Measurements from ENCODE around the gene PARP11. TPM values are rescaled to one million over a fixed set of nuclear protein-coding genes. Genes with fewer than 3 reads are reported as not detected.

Gene PARP11
- total and polyA plus RNA-seq, 2 of the 8 experiments (the other 6 are each of a cell fraction or from before 2014, with no cell fraction given): 4.2 to 13.3 TPM

DNA sequence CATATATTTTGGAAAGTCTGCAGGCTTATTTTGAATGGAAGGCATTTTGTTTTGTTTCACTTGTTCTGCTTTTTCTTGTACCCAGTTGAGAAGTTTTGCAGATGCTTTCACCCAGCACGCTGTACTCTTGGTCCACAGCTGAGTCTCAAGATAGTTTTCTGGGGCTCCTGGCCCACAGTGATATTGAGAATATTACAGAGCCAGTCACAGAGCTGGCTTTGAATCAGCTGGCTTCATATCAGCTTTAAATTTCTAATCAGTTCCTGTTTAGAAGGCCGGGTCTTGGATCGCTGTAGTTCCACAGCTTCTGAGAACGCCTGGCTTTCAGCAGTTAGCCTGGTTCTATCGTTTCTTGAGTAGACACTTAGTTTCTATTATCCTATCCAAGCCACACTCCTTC is 32.5 kb upstream of the PARP11 start (continued):
- TF ChIP-seq, protein P1, sequence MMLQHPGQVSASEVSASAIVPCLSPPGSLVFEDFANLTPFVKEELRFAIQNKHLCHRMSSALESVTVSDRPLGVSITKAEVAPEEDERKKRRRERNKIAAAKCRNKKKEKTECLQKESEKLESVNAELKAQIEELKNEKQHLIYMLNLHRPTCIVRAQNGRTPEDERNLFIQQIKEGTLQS (IDR thresholded peaks at IDR 0.05; ENCODE audit: insufficient read depth, low read depth, low read length): no peak
- TF ChIP-seq RAD21 (IDR thresholded peaks at IDR 0.05 in 1 of 2, conservative IDR thresholded peaks at IDR 0.05 in 1 of 2; ENCODE audit: low read depth in 2 of 2, low read length in 2 of 2): no peak
